Kidney (tissue), 14 donors: ENCODE data around the gene GMPPA. TPM values are rescaled to one million over a fixed set of nuclear protein-coding genes. Genes with fewer than 3 reads are reported as not detected.

ENCODE experiments used
- DNase-seq, 5 donors: peaks; one replicate each; pipeline ENCODE4 v3.0.0-alpha.2; 2013 to 2020
- FAIRE-seq: peaks from 2 replicates; lab custom pipeline; 2012; peaks lifted over from hg19 to GRCh38; lab: Jason Lieb, UNC
- H3K27ac ChIP-seq, 2 donors: one replicate each; pipeline ENCODE4 v1.7.0; 2013; ENCODE audit warnings: low read depth in 2 of 2, low read length in 2 of 2, inconsistent platforms in 1 of 2
- H3K27me3 ChIP-seq: one replicate; pipeline ENCODE4 v1.7.1; 2013; ENCODE audit warnings: low read length, inconsistent platforms; ENCODE audit not compliant: control insufficient read depth, insufficient read depth
- H3K36me3 ChIP-seq, 3 donors: one replicate each; pipeline versions ENCODE4 v1.7.0 to v1.7.1; 2013; ENCODE audit warnings: low read length in 3 of 3, control low read depth in 1 of 3, inconsistent platforms in 1 of 3; ENCODE audit not compliant: insufficient read depth in 3 of 3, control insufficient read depth in 2 of 3
- H3K4me1 ChIP-seq, 3 donors: one replicate each; pipeline versions ENCODE4 v1.7.0 to v1.7.1; 2013; ENCODE audit warnings: low read length in 3 of 3, inconsistent platforms in 1 of 3, low read depth in 1 of 3; ENCODE audit not compliant: control insufficient read depth in 2 of 3, insufficient read depth in 2 of 3
- H3K4me3 ChIP-seq, 3 donors: one replicate each; pipeline versions ENCODE4 v1.7.0 to v1.8.1; 2013; ENCODE audit warnings: low read length in 3 of 3, control low read depth in 1 of 3, inconsistent platforms in 1 of 3
- H3K9ac ChIP-seq, 3 donors: one replicate each; pipeline versions ENCODE4 v1.7.0 to v1.7.1; 2013; ENCODE audit warnings: low read length in 3 of 3, control low read depth in 1 of 3, inconsistent platforms in 1 of 3
- H3K9me3 ChIP-seq, 3 donors: one replicate each; pipeline versions ENCODE4 v1.7.0 to v1.7.1; 2013; ENCODE audit warnings: low read length in 3 of 3, control low read depth in 1 of 3, inconsistent platforms in 1 of 3; ENCODE audit not compliant: control insufficient read depth in 2 of 3, insufficient read depth in 1 of 3
- CTCF ChIP-seq: IDR thresholded peaks from 3 replicates; pipeline ENCODE4 v1.5.1; 2012; ENCODE audit warnings: mild to moderate bottlenecking, moderate library complexity, borderline replicate concordance; ENCODE audit not compliant: insufficient read depth; ENCODE audit errors: extremely low read depth
- intact Hi-C: fragments of 100-400 bp; cut with DNase I; formaldehyde crosslinking; loops from one replicate; pipeline ENCODE4 v1.11.1; 2022
- polyA plus RNA-seq: library from polyadenylated mRNA; stranded (reverse); fragments of 350-450 nt; fragmentation: Illumina TruSeq; extraction: RNeasy Lipid Tissue Mini Kit (QIAGEN cat#74804); gene quantifications from one replicate; pipeline ENCODE4 v1.2.3, GENCODE V29; 2014; ENCODE audit warnings: low read depth, low replicate concordance; ENCODE audit not compliant: insufficient read depth
- total RNA-seq: library from RNA; stranded (reverse); fragmentation: NEBNext Ultra II Directional; extraction: Animal tissue kit (Norgen Biotek cat#: 25700); gene quantifications from one replicate; pipeline ENCODE4 v1.2.1, GENCODE V29; 2021
- donor health status: control.
- donor health status: control.
- donor health status: control.
- donor health status: control.
- donor health status: control.
- donor health status: DM: yes; HTN: yes; CAD: no.
- donor health status: Normal renal cell carcinoma (clear cell type).

The GMPPA gene
- total and polyA plus RNA-seq, 2 donors from 2014 or later, result 33.9 to 53.1 TPM

GRCh38 chr2:219505585-219505984, 6.9 kb downstream of the GMPPA start:
- Histone ChIP-seq H3K36me3 (peaks cover 0 to 7% (median 6%) of the 10 kb centered on the region in 3 donors), H3K9me3 (no peaks in the 10 kb centered on the region), H3K27ac (no peak overlapping the region)

GRCh38 chr2:219506153-219506801, 7.6 kb downstream of the GMPPA start:
- DNase-seq, result no peak
- H3K9me3 ChIP-seq, result no peaks in the 10 kb centered on the region
- no peak overlapping the region for H3K9ac ChIP-seq
- intact Hi-C loops, result no loop called here
- peaks cover 0 to 4% (median 3%) of the 10 kb centered on the region in 3 donors for H3K4me1 ChIP-seq
- H3K36me3 ChIP-seq, result peaks cover 0 to 7% (median 6%) of the 10 kb centered on the region in 3 donors
- H3K4me3 ChIP-seq, result no peak overlapping the region
- TF ChIP-seq CTCF, result no peak
- peak overlapping the region in 1 of 2 donors; percentile 43 for H3K27ac ChIP-seq
- FAIRE-seq, result no peak
- H3K27me3 ChIP-seq, result no peaks in the 10 kb centered on the region

More at GRCh38 chr2:219505585-219505984, 6.9 kb downstream of the GMPPA start:
- Histone ChIP-seq H3K4me1 (peaks cover 0 to 4% (median 3%) of the 10 kb centered on the region in 3 donors), H3K9ac (no peak overlapping the region), H3K4me3 (no peak overlapping the region), H3K27me3 (no peaks in the 10 kb centered on the region)
- DNase-seq (no peak), FAIRE-seq (no peak)
- no peak for TF ChIP-seq CTCF
- intact Hi-C loops, result no loop called here

GRCh38 chr2:219506802-219507526, 8.3 kb downstream of the GMPPA start:
- no peak for TF ChIP-seq CTCF
- Histone ChIP-seq H3K27ac (peak overlapping the region in 1 of 2 donors; percentile 43), H3K9me3 (no peaks in the 10 kb centered on the region), H3K4me3 (no peak overlapping the region), H3K36me3 (peaks cover 0 to 7% (median 6%) of the 10 kb centered on the region in 3 donors), H3K4me1 (peaks cover 0 to 4% (median 3%) of the 10 kb centered on the region in 3 donors), H3K9ac (no peak overlapping the region), H3K27me3 (no peaks in the 10 kb centered on the region)
- intact Hi-C loops, result no loop called here
- DNase-seq, result peak in 3 of 5 donors; percentile 28 to 68 (median 65)
- no peak for FAIRE-seq
